Astrocyte of the cerebellum (primary cell): ENCODE data around the gene GAREM2.

Experiments used
- DNase-seq: peaks from one replicate; pipeline ENCODE4 v3.0.0-alpha.2; 2011; ENCODE audit warnings: low read depth
- H3K4me3 ChIP-seq: 2 replicates; pipeline ENCODE4 v1.5.1; 2011; ENCODE audit warnings: mild to moderate bottlenecking, low read depth, low read length, moderate library complexity
- in situ Hi-C: cut with HindIII; loops from 2 replicates; pipeline ENCODE4 v1.10.0; 2017; ENCODE audit warnings: low sequenced_read_pairs
- TF ChIP-seq, protein P1 (sequence below): IDR thresholded peaks from 2 replicates; pipeline ENCODE4 v1.5.1; 2012; ENCODE audit warnings: low read length, low read depth, moderate library complexity, mild to moderate bottlenecking; ENCODE audit errors: missing control alignments

Gene GAREM2

DNA sequence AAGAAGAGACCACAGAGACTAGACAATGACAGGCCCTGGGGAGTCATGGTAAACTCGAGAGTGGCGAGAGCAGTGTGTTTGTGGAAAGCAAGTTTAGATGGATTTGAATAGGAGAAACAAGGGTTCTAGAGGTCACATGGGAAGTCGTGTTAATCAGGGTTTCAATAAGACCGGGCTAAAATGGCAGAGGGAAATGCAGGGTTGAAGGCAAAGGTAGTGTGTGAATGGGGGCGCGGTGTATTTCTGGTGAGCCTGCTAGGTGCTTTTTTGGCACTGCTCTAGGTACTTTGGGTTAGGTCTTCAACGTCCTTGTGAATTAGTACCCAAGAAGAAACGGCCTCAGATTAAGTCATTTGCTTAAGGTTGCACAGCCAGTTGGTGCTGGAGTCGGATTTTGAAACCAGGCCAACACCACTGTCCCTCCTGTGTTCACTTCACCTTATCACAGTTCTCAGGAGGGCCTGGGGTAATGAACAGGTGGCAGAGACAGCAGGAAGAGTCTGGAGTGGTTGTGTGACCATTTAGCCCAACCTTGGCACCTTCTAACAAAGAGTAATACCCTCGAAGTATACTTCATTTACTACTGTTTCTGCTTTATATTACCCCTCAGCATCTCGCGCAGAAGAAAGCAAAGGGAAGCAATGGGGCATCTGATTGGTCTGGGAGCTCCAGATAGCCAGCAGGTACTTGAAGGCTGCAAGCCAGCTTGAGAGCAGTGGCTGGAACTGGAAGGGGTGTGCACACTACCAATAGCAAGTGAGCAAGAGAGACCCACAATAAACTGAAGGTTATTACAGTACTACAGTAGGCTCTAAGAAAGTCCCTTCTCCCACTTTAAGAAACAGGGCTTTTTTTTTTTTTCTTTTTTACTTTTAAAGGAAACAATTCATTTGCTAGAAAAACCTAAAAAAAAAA is 33.4 kb upstream of the GAREM2 start:
- no peak for DNase-seq
- TF ChIP-seq, protein P1, sequence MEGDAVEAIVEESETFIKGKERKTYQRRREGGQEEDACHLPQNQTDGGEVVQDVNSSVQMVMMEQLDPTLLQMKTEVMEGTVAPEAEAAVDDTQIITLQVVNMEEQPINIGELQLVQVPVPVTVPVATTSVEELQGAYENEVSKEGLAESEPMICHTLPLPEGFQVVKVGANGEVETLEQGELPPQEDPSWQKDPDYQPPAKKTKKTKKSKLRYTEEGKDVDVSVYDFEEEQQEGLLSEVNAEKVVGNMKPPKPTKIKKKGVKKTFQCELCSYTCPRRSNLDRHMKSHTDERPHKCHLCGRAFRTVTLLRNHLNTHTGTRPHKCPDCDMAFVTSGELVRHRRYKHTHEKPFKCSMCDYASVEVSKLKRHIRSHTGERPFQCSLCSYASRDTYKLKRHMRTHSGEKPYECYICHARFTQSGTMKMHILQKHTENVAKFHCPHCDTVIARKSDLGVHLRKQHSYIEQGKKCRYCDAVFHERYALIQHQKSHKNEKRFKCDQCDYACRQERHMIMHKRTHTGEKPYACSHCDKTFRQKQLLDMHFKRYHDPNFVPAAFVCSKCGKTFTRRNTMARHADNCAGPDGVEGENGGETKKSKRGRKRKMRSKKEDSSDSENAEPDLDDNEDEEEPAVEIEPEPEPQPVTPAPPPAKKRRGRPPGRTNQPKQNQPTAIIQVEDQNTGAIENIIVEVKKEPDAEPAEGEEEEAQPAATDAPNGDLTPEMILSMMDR = no peak
- in situ Hi-C loops = no loop called here
- no peak overlapping the region for H3K4me3 ChIP-seq

DNA sequence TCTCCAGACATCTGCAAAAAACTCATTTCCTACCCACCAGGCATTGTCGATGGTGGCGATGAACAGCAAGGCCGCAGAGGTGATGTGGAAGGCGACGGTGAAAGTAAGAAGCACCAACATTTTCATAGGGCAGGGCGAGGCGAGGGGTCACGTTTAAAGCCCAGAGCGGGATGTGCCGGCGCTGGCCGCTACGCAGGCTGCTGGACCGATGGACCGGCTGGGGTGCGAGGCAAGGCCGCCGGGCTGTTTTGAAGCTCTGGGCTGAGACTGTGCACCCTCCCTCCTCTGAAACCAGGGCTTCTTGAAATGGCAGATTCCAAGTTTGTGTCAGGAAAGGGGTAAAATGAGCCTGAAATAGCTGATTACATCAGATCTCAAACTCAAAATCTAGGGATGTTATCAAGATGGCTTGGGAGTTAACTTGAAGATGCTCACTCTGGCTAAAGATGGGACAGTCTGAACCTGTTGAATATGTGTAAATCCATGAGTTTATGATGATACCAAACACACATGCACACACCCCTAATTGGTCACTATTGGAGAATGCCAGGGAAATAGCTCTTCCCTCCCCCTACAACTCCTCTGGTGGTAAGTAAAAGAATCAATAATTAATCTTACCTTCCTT is 31.6 kb upstream of the GAREM2 start:
- no peak for DNase-seq
- H3K4me3 ChIP-seq = no peak overlapping the region
- TF ChIP-seq, protein P1 = no peak
- in situ Hi-C loops = no loop called here

DNA sequence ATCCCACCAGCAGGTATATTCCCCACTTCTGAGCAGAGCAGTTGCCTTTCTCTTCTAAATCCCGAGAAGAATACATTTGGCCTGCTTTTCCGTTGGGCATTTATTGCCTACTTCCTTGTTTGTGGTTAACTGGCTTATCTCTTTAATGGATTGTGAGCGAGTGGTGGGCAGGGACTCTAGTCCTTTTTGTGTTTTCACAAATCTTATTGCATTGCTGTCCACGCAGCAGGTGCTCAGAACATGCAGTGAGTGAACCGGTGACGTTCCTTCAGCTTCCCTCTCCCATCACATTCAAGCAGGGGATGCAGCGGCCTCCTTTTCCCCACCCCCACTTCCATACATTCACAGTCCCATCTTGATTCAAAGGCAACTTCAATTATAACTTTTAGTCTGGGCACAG is 28.9 kb upstream of the GAREM2 start:
- no peak overlapping the region for H3K4me3 ChIP-seq
- DNase-seq = no peak
- in situ Hi-C loops = no loop called here

DNA sequence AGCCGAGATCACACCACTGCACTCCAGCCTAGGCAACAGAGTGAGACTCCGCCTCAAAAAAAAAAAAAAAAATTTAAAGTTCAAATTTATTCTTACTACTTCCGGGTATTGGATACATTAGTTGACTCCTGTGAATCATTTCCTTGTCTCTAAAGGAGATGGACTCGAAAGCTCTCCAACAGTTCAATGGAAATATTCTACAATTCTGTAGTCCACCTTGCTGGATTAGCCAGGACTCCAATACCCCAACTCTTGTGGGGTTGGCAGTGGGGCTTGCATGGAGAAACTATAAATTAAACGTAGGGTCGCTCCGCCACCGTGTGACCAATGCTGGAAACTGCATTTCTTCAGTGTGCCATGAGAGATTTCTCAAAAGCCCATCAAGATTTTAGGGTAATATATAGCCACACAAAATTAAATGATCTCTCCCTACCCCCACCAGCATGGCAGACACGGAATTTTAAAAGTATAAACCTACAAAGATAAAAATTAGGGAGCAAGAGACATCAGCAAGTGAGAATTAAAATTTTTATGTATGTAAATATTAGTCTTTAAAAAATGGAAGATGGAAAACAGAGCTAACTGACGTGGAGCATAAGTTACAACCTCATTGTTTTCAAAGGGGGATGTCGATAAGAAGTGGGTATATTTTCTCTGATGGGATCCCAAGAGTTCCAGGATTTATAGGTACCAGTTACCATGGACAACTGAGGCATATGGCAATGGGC is 27.8 kb upstream of the GAREM2 start:
- peak; percentile 40 for DNase-seq
- H3K4me3 ChIP-seq = no peak overlapping the region
- TF ChIP-seq, protein P1 = peak; percentile 73
- in situ Hi-C loops = no loop called here

More for the DNA sequence above, 28.9 kb upstream of the GAREM2 start:
- TF ChIP-seq, protein P1 = no peak

DNA sequence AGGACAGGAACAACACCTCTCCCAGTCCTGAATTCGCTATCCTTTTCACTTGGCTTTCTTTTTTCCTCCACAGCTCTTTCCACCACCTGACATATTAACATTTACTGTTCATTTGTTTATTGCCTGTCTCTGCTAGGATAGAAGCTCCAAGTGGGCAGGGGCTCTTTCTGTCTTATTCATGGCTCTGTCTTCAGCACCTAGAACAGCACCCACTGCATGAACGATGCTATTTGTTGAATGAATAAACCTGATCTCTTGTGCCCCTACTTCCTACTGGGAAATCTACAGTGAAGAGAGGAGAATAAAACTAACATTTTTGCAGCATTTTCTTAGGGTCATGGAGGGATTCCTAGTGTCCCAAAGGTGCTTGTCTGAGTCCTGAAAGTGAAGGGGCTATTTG is 24.4 kb upstream of the GAREM2 start:
- DNase-seq = peak; percentile 13
- in situ Hi-C loops = no loop called here
- H3K4me3 ChIP-seq = no peak overlapping the region
- TF ChIP-seq, protein P1 = no peak

DNA sequence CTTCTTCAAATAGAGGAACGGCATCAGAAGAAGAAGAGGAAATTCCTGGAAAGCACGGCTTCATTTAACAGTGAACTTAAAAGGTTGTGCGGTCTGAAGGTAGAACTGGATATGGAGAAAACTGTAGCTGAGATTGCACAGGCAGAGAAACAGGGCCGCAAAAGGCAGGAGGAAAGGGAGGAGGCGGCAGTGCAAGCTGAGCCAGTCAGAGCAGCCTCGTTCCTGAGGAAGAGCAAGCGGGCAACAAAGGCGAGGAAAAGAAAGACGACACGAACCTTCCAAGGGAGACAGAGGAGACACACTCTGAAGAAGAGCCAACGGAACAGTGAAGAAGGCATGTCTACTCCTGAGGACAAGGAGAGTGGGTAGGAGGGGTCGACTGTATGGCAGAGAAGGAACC is 22.6 kb upstream of the GAREM2 start:
- TF ChIP-seq, protein P1 = no peak
- in situ Hi-C loops = no loop called here
- no peak for DNase-seq
- H3K4me3 ChIP-seq = no peak overlapping the region
